Calu3 (cell line): ENCODE measurements around the gene NHLRC2. TPM values are rescaled to one million over a fixed set of nuclear protein-coding genes. Genes with fewer than 3 reads are reported as not detected.
"Not testable (repeated sequence)": the region's sequence is repeated elsewhere in the genome, so short reads cannot be mapped to it uniquely, and the experiment has no call there.

Experiments
- BruUV-seq: library from RNA; stranded (reverse); fragments of 400-500 nt; replicated peaks from 2 replicates; lab custom pipeline; 2021; lab: Mats Ljungman, UMichigan
- CTCF ChIA-PET: fragments of 300-600 bp; sonication (Branson Sonifier 250); formaldehyde crosslinking; loops from one replicate; lab custom pipeline; 2022; ENCODE audit warnings: antibody characterized with exemption; lab: Charles Lee
- DNase-seq: peaks from one replicate; pipeline ENCODE4 v3.0.0; 2022
- H3K27ac Mint-ChIP-seq: one replicate; pipeline ENCODE4 v1.8.0; 2022; ENCODE audit warnings: mixed read lengths; ENCODE audit not compliant: unreplicated experiment
- H3K27me3 Mint-ChIP-seq: one replicate; pipeline ENCODE4 v1.8.0; 2022; ENCODE audit warnings: mixed read lengths; ENCODE audit not compliant: unreplicated experiment
- H3K36me3 Mint-ChIP-seq: one replicate; pipeline ENCODE4 v1.8.0; 2022; ENCODE audit warnings: mild to moderate bottlenecking, moderate library complexity, mixed read lengths; ENCODE audit not compliant: insufficient read depth, unreplicated experiment
- H3K4me1 Mint-ChIP-seq: one replicate; pipeline ENCODE4 v1.8.0; 2022; ENCODE audit warnings: mild to moderate bottlenecking, low read depth, mixed read lengths; ENCODE audit not compliant: unreplicated experiment
- H3K4me3 Mint-ChIP-seq: one replicate; pipeline ENCODE4 v1.8.0; 2022; ENCODE audit warnings: mild to moderate bottlenecking, low read depth, moderate library complexity, mixed read lengths; ENCODE audit not compliant: unreplicated experiment
- H3K9me3 Mint-ChIP-seq: one replicate; pipeline ENCODE4 v1.8.0; 2022; ENCODE audit warnings: low read depth, mixed read lengths; ENCODE audit not compliant: unreplicated experiment
- intact Hi-C: fragments of 100-400 bp; cut with micrococcal nuclease; formaldehyde crosslinking; loops from one replicate; pipeline ENCODE4 v1.10.0; 2022; ENCODE audit not compliant: unreplicated experiment
- total RNA-seq: library from RNA; stranded (reverse); gene quantifications from 2 replicates; pipeline ENCODE4 v1.2.3, GENCODE V29; 2022
- TF ChIP-seq, protein P1 (sequence below): fragments of 200-600 bp; IDR thresholded peaks from one replicate; pipeline ENCODE4 v1.8.0; 2022; ENCODE audit warnings: antibody characterized with exemption; ENCODE audit not compliant: unreplicated experiment

Gene NHLRC2
- total RNA-seq, 1 experiment from 2014 or later, result 18.7 TPM

DNA sequence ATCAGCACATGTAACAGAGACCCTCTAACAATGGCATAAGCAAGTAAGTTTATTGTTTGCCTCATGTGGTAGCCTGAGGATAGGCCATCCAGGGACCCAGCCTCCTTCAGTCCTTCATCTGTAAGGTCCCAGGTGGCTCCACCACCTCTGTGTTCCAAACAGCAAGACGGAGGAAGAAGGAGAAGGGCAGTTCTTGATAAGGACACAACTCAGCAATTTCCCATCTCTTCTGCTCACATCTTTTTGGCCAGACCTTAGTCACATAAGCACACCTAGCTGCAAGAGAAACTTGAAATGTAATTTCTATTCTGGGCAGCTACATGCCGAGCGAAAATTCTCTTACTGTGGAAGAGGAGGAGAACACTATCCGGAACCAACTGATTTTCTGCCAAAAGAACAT lies 34.5 kb upstream of the NHLRC2 start:
- intact Hi-C loops, result no loop called here
- no TSS peak for BruUV-seq
- H3K4me1 Mint-ChIP-seq, result no peaks in the 10 kb centered on the region
- no peaks in the 10 kb centered on the region for H3K9me3 Mint-ChIP-seq
- H3K27me3 Mint-ChIP-seq, result peaks cover 10% of the 10 kb centered on the region
- no peak for DNase-seq
- H3K27ac Mint-ChIP-seq, result no peak overlapping the region
- CTCF ChIA-PET, result no interaction called here
- TF ChIP-seq, protein P1, sequence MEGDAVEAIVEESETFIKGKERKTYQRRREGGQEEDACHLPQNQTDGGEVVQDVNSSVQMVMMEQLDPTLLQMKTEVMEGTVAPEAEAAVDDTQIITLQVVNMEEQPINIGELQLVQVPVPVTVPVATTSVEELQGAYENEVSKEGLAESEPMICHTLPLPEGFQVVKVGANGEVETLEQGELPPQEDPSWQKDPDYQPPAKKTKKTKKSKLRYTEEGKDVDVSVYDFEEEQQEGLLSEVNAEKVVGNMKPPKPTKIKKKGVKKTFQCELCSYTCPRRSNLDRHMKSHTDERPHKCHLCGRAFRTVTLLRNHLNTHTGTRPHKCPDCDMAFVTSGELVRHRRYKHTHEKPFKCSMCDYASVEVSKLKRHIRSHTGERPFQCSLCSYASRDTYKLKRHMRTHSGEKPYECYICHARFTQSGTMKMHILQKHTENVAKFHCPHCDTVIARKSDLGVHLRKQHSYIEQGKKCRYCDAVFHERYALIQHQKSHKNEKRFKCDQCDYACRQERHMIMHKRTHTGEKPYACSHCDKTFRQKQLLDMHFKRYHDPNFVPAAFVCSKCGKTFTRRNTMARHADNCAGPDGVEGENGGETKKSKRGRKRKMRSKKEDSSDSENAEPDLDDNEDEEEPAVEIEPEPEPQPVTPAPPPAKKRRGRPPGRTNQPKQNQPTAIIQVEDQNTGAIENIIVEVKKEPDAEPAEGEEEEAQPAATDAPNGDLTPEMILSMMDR, result no peak
- H3K36me3 Mint-ChIP-seq, result no peaks in the 10 kb centered on the region
- H3K4me3 Mint-ChIP-seq, result no peak overlapping the region

GRCh38 chr10:113820507-113820906 lies 34.0 kb upstream of the NHLRC2 start:
- no peak for DNase-seq
- BruUV-seq, result no TSS peak

DNA sequence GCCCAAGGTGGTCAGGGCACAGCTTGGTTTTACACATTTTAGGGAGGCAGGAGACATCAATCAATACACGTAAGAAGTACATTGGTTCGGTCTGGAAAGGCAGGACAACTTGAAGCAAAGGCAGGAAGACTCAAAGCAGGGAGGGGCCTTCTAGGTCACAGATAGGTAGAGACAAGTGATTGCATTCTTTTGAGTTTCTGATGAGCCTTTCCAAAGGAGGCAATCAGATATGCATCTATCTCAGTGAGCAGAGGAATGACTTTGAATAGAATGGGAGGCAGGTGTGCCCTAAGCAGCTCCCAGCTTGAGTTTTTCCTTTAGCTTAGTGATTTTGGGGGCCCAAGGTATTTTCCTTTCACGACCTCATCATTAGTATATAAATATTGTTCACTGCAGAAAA lies 33.2 kb upstream of the NHLRC2 start:
- intact Hi-C loops, BruUV-seq, H3K9me3 Mint-ChIP-seq, CTCF ChIA-PET, H3K27ac Mint-ChIP-seq, H3K4me1 Mint-ChIP-seq, H3K36me3 Mint-ChIP-seq, H3K4me3 Mint-ChIP-seq, H3K27me3 Mint-ChIP-seq, DNase-seq: not testable (repeated sequence)

More at GRCh38 chr10:113820507-113820906, 34.0 kb upstream of the NHLRC2 start:
- Mint-ChIP-seq H3K27ac (no peak overlapping the region), H3K4me3 (no peak overlapping the region), H3K27me3 (peaks cover 10% of the 10 kb centered on the region), H3K36me3 (no peaks in the 10 kb centered on the region), H3K4me1 (no peaks in the 10 kb centered on the region), H3K9me3 (no peaks in the 10 kb centered on the region)
- intact Hi-C loops, result no loop called here
- CTCF ChIA-PET, result no interaction called here
- TF ChIP-seq, protein P1, result no peak

DNA sequence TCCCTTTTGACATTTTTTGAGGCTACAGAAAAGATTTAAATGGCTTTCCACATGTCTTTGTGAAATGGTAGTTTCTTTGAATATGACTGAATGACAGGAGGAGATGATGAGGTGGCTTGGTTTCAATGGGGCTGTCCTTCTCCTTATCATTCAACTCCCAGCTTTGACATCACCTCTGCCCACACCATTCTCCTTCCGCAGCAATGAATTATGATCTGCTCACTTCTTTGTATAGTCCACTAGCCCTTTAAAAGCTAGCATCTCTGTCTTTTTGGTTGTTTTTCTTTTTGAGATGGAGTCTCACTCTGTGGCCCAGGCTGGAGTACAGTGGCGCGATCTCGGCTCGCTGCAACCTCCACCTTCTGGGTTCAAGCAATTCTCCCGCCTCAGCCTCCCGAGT lies 32.3 kb upstream of the NHLRC2 start:
- BruUV-seq, result no TSS peak
- TF ChIP-seq, protein P1, result no peak
- H3K9me3 Mint-ChIP-seq, result no peaks in the 10 kb centered on the region
- no peaks in the 10 kb centered on the region for H3K4me1 Mint-ChIP-seq
- DNase-seq, result no peak
- intact Hi-C loops, result no loop called here
- H3K27ac Mint-ChIP-seq, result no peak overlapping the region
- H3K36me3 Mint-ChIP-seq, result no peaks in the 10 kb centered on the region
- peaks cover 10% of the 10 kb centered on the region for H3K27me3 Mint-ChIP-seq
- no peak overlapping the region for H3K4me3 Mint-ChIP-seq
- CTCF ChIA-PET, result no interaction called here

GRCh38 chr10:113823389-113823788 lies 31.1 kb upstream of the NHLRC2 start:
- TF ChIP-seq, protein P1, result no peak
- H3K4me1 Mint-ChIP-seq, result no peaks in the 10 kb centered on the region
- no peaks in the 10 kb centered on the region for H3K36me3 Mint-ChIP-seq
- CTCF ChIA-PET, result no interaction called here
- no peak overlapping the region for H3K27ac Mint-ChIP-seq
- H3K4me3 Mint-ChIP-seq, result no peak overlapping the region
- BruUV-seq, result no TSS peak
- no peak for DNase-seq
- H3K27me3 Mint-ChIP-seq, result peaks cover 10% of the 10 kb centered on the region
- H3K9me3 Mint-ChIP-seq, result no peaks in the 10 kb centered on the region
- intact Hi-C loops, result no loop called here
